MG63 (cell line): ENCODE results near the gene SLC22A12. TPM values are rescaled to one million over a fixed set of nuclear protein-coding genes. Genes with fewer than 3 reads are reported as not detected.

ENCODE experiments used
- DNase-seq: peaks from one replicate; pipeline ENCODE4 v3.0.0-alpha.2; 2020
- H3K27me3 ChIP-seq: fragments of 250-450 bp; sonication (Bioruptor Pico); 2 replicates; pipeline ENCODE4 v1.5.1; 2020; ENCODE audit warnings: mild to moderate bottlenecking, moderate library complexity
- H3K36me3 ChIP-seq: fragments of 250-450 bp; sonication (Bioruptor Pico); 2 replicates; pipeline ENCODE4 v1.5.1; 2020; ENCODE audit warnings: mild to moderate bottlenecking, moderate library complexity
- H3K4me3 ChIP-seq: fragments of 250-450 bp; sonication (Bioruptor Pico); 2 replicates; pipeline ENCODE4 v1.5.1; 2020; ENCODE audit warnings: mild to moderate bottlenecking, moderate library complexity
- H3K9me3 ChIP-seq: fragments of 250-450 bp; sonication (Bioruptor Pico); 2 replicates; pipeline ENCODE4 v1.5.1; 2020; ENCODE audit warnings: mild to moderate bottlenecking, moderate library complexity
- total RNA-seq: library from RNA; depleted of rRNA; stranded (reverse); fragments of >200 nt; shearing (Covaris generic); gene quantifications from 2 replicates; pipeline ENCODE4 v1.2.3, GENCODE V29; 2014; ENCODE audit warnings: low replicate concordance; rRNA removed

The SLC22A12 gene
- total RNA-seq, 1 experiment from 2014 or later: not detected

- Histone ChIP-seq H3K27me3 (peaks cover 25% of the 10 kb centered on the region), H3K9me3 (no peaks in the 10 kb centered on the region), H3K36me3 (no peaks in the 10 kb centered on the region), H3K4me3 (no peak overlapping the region)
- no peak for DNase-seq
Measured at GRCh38 chr11:64643256-64643881, 52.3 kb downstream of the SLC22A12 start.

- Histone ChIP-seq H3K9me3 (no peaks in the 10 kb centered on the region), H3K4me3 (no peak overlapping the region), H3K36me3 (no peaks in the 10 kb centered on the region), H3K27me3 (peaks cover 25% of the 10 kb centered on the region)
- DNase-seq: no peak
Measured at GRCh38 chr11:64643920-64644646, 53.1 kb downstream of the SLC22A12 start.

- Histone ChIP-seq H3K4me3 (no peak overlapping the region), H3K36me3 (no peaks in the 10 kb centered on the region), H3K9me3 (no peaks in the 10 kb centered on the region), H3K27me3 (peaks cover 25% of the 10 kb centered on the region)
- no peak for DNase-seq
Measured at GRCh38 chr11:64644647-64645275, 53.7 kb downstream of the SLC22A12 start.

- Histone ChIP-seq H3K36me3 (no peaks in the 10 kb centered on the region), H3K4me3 (no peak overlapping the region), H3K27me3 (peaks cover 17% of the 10 kb centered on the region), H3K9me3 (no peaks in the 10 kb centered on the region)
- DNase-seq: no peak
Measured at GRCh38 chr11:64647019-64647779, 56.2 kb downstream of the SLC22A12 start.

GRCh38 chr11:64648551-64648950 lies 57.5 kb downstream of the SLC22A12 start:
- no peak for DNase-seq
- Histone ChIP-seq H3K36me3 (no peaks in the 10 kb centered on the region), H3K9me3 (no peaks in the 10 kb centered on the region), H3K27me3 (peaks cover 10% of the 10 kb centered on the region), H3K4me3 (no peak overlapping the region)

GRCh38 chr11:64649291-64649697 lies 58.3 kb downstream of the SLC22A12 start:
- no peak overlapping the region for H3K4me3 ChIP-seq
- DNase-seq: no peak
- H3K9me3 ChIP-seq: no peaks in the 10 kb centered on the region
- H3K36me3 ChIP-seq: no peaks in the 10 kb centered on the region
- H3K27me3 ChIP-seq: peaks cover 4% of the 10 kb centered on the region; the same call in 1 of the 2 replicates

- Histone ChIP-seq H3K9me3 (no peaks in the 10 kb centered on the region), H3K36me3 (no peaks in the 10 kb centered on the region), H3K4me3 (no peak overlapping the region), H3K27me3 (no peaks in the 10 kb centered on the region)
- no peak for DNase-seq
Measured at GRCh38 chr11:64650923-64651523, 60.0 kb downstream of the SLC22A12 start.

Other genes with a start within 250 kb of the SLC22A12 start
- gene RPS6KA4, start 232.1 kb upstream of the SLC22A12 start, total RNA-seq: 73.7 and 94.2 TPM in 2 replicates
- not detected in 2 replicates for gene SLC22A11, start 35.3 kb upstream of the SLC22A12 start, total RNA-seq
- gene NRXN2, start 132.0 kb downstream of the SLC22A12 start, total RNA-seq: 4.2 and 12.7 TPM in 2 replicates
- gene RASGRP2, start 152.9 kb downstream of the SLC22A12 start, total RNA-seq: not detected in 2 replicates
- gene PYGM, start 168.8 kb downstream of the SLC22A12 start, total RNA-seq: not detected in 2 replicates
- 70.1 and 72.2 TPM in 2 replicates for gene SF1, start 187.3 kb downstream of the SLC22A12 start, total RNA-seq
- gene MAP4K2, start 212.0 kb downstream of the SLC22A12 start, total RNA-seq: 6.2 and 14.8 TPM in 2 replicates
- gene MEN1, start 219.3 kb downstream of the SLC22A12 start, total RNA-seq: 9.2 and 13.3 TPM in 2 replicates